Upper lobe of left lung (tissue), 4 donors: Measurements from ENCODE around the gene RANGRF.

Experiments used
- CTCF ChIP-seq, 6 experiments: fragments of 450-650 bp in 4 of 6; fragments of 200-600 bp in 2 of 6; sonication (generic) in 2 of 6; IDR thresholded peaks; one replicate each; pipeline ENCODE4 v1.5.1; 2016 to 2019; ENCODE audit warnings: antibody characterized with exemption in 6 of 6
- EP300 ChIP-seq, 4 donors: sonication (generic); formaldehyde crosslinking; IDR thresholded peaks; one replicate each; pipeline ENCODE4 v1.5.1; 2017; ENCODE audit warnings: antibody characterized with exemption in 4 of 4, control low read depth in 2 of 4
- POLR2A ChIP-seq, 4 donors: fragments of 450-650 bp; IDR thresholded peaks; one replicate each; pipeline ENCODE4 v1.5.1; 2016 to 2017; ENCODE audit warnings: antibody characterized with exemption in 4 of 4, mild to moderate bottlenecking in 2 of 4
- POLR2AphosphoS5 ChIP-seq, 2 donors: sonication (generic); formaldehyde crosslinking; IDR thresholded peaks; one replicate each; pipeline ENCODE4 v1.5.1; 2017; ENCODE audit warnings: antibody characterized with exemption in 2 of 2

DNA sequence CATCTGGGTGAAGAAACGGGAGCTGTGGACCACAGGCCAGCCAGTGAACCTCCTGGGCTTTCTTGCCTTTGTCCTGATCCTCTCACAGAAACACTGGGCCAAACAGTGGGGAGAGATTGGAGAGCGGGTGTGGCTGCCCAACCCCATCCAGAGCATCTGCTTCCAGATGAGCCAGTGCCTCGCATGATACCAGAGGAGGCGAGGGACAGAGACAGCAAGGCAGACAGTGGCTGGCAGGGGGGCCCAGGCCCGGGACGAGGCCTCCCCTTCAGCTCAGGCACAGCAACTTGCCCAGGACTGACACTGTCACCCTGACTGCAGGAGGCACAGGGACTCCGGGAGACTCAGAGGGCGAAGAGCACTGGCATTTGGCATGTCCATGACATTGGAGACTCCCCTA is 33.6 kb downstream of the RANGRF start:
- TF ChIP-seq EP300 (IDR thresholded peaks at IDR 0.05), result no peak
- TF ChIP-seq CTCF (IDR thresholded peaks at IDR 0.05), result no peak
- no peak for TF ChIP-seq POLR2A (IDR thresholded peaks at IDR 0.05)
- TF ChIP-seq POLR2AphosphoS5 (IDR thresholded peaks at IDR 0.05), result no peak
